ENCODE measurements around the gene TMEM143.
A peak's percentile ranks its signal among the peaks of the same experiment; 100 is the strongest.

The TMEM143 gene
- total RNA-seq: 4.1 to 10.1 (median 4.3) reads per million in 3 donors

- H3K36me3 ChIP-seq (ENCODE audit: control insufficient read depth, insufficient read depth, low read length): peaks cover 4% of the 10 kb centered on the region
- DNase-seq: peak; percentile 99
- peaks cover 12% of the 10 kb centered on the region for H3K4me1 ChIP-seq (ENCODE audit: control insufficient read depth, insufficient read depth, low read length, poor library complexity, severe bottlenecking)
- H3K4me3 ChIP-seq (ENCODE audit: insufficient read depth, low read depth, low read length, poor library complexity, severe bottlenecking): peak within 1 kb of the TSS; percentile 66
- no peaks in the 10 kb centered on the region for H3K9me3 ChIP-seq (ENCODE audit: control insufficient read depth, low read length)
- no peaks in the 10 kb centered on the region for H3K27me3 ChIP-seq (replicated peaks; ENCODE audit: control insufficient read depth, insufficient read depth, low read length, poor library complexity, severe bottlenecking)
- peak within 1 kb of the TSS; percentile 77 for H3K27ac ChIP-seq (ENCODE audit: insufficient read depth, low read length, poor library complexity, severe bottlenecking)
These were observed at the start of gene TMEM143, which contains the start of gene SYNGR4 for GRCh38 chr19:48363810-48364597. Gene TMEM143, minus strand, starts transcription at chr19:48363940. Its CDS starts 20 bp downstream, at chr19:48363920. Gene SYNGR4, plus strand, starts transcription at chr19:48364367. Its CDS starts 1,476 bp downstream, at chr19:48365843.

DNA sequence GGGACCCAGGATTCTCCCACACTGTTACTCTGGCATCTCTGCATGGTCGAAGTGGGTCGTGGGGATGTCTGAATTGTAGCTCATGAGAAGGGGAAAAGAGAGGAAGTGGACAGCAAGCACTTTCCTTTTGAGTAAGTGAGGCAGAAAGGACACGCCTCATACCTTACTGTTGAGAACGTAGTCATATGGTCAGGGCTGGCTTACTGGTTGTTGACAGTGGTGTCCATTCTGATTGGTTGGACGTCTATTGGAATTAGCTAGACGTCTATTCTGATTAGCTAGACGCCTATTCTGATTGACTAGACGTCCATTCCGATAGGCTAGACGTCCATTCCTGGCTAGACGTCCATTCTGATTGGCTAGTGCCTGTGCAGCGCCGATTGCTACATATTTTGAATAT is 42.1 kb upstream of the TMEM143 start:
- H3K27ac ChIP-seq (ENCODE audit: insufficient read depth, low read length, poor library complexity, severe bottlenecking): no peak overlapping the region
- H3K4me1 ChIP-seq (ENCODE audit: control insufficient read depth, insufficient read depth, low read length, poor library complexity, severe bottlenecking): no peaks in the 10 kb centered on the region
- H3K36me3 ChIP-seq (ENCODE audit: control insufficient read depth, insufficient read depth, low read length): no peaks in the 10 kb centered on the region
- DNase-seq: no peak
- no peak overlapping the region for H3K4me3 ChIP-seq (ENCODE audit: insufficient read depth, low read depth, low read length, poor library complexity, severe bottlenecking)
- no peaks in the 10 kb centered on the region for H3K9me3 ChIP-seq (ENCODE audit: control insufficient read depth, low read length)
- no peaks in the 10 kb centered on the region for H3K27me3 ChIP-seq (replicated peaks; ENCODE audit: control insufficient read depth, insufficient read depth, low read length, poor library complexity, severe bottlenecking)

GRCh38 chr19:48405010-48405659 is 41.4 kb upstream of the TMEM143 start:
- Histone ChIP-seq H3K9me3 (ENCODE audit: control insufficient read depth, low read length) (no peaks in the 10 kb centered on the region), H3K36me3 (ENCODE audit: control insufficient read depth, insufficient read depth, low read length) (no peaks in the 10 kb centered on the region), H3K4me3 (ENCODE audit: insufficient read depth, low read depth, low read length, poor library complexity, severe bottlenecking) (no peak overlapping the region), H3K27ac (ENCODE audit: insufficient read depth, low read length, poor library complexity, severe bottlenecking) (no peak overlapping the region), H3K4me1 (ENCODE audit: control insufficient read depth, insufficient read depth, low read length, poor library complexity, severe bottlenecking) (no peaks in the 10 kb centered on the region), H3K27me3 (replicated peaks; ENCODE audit: control insufficient read depth, insufficient read depth, low read length, poor library complexity, severe bottlenecking) (no peaks in the 10 kb centered on the region)
- DNase-seq: no peak

- no peak for DNase-seq
- H3K4me1 ChIP-seq (ENCODE audit: control insufficient read depth, insufficient read depth, low read length, poor library complexity, severe bottlenecking): no peaks in the 10 kb centered on the region
- no peaks in the 10 kb centered on the region for H3K9me3 ChIP-seq (ENCODE audit: control insufficient read depth, low read length)
- H3K27ac ChIP-seq (ENCODE audit: insufficient read depth, low read length, poor library complexity, severe bottlenecking): no peak overlapping the region
- H3K4me3 ChIP-seq (ENCODE audit: insufficient read depth, low read depth, low read length, poor library complexity, severe bottlenecking): no peak overlapping the region
- H3K27me3 ChIP-seq (replicated peaks; ENCODE audit: control insufficient read depth, insufficient read depth, low read length, poor library complexity, severe bottlenecking): no peaks in the 10 kb centered on the region
- H3K36me3 ChIP-seq (ENCODE audit: control insufficient read depth, insufficient read depth, low read length): no peaks in the 10 kb centered on the region
These were observed 39.9 kb upstream of the TMEM143 start for GRCh38 chr19:48403606-48404005.

- Histone ChIP-seq H3K9me3 (ENCODE audit: control insufficient read depth, low read length) (no peaks in the 10 kb centered on the region), H3K4me3 (ENCODE audit: insufficient read depth, low read depth, low read length, poor library complexity, severe bottlenecking) (no peak overlapping the region), H3K27ac (ENCODE audit: insufficient read depth, low read length, poor library complexity, severe bottlenecking) (no peak overlapping the region), H3K36me3 (ENCODE audit: control insufficient read depth, insufficient read depth, low read length) (no peaks in the 10 kb centered on the region), H3K27me3 (replicated peaks; ENCODE audit: control insufficient read depth, insufficient read depth, low read length, poor library complexity, severe bottlenecking) (peaks cover 3% of the 10 kb centered on the region), H3K4me1 (ENCODE audit: control insufficient read depth, insufficient read depth, low read length, poor library complexity, severe bottlenecking) (peaks cover 11% of the 10 kb centered on the region)
- no peak for DNase-seq
These were observed 37.5 kb upstream of the TMEM143 start for GRCh38 chr19:48401287-48401686.

DNA sequence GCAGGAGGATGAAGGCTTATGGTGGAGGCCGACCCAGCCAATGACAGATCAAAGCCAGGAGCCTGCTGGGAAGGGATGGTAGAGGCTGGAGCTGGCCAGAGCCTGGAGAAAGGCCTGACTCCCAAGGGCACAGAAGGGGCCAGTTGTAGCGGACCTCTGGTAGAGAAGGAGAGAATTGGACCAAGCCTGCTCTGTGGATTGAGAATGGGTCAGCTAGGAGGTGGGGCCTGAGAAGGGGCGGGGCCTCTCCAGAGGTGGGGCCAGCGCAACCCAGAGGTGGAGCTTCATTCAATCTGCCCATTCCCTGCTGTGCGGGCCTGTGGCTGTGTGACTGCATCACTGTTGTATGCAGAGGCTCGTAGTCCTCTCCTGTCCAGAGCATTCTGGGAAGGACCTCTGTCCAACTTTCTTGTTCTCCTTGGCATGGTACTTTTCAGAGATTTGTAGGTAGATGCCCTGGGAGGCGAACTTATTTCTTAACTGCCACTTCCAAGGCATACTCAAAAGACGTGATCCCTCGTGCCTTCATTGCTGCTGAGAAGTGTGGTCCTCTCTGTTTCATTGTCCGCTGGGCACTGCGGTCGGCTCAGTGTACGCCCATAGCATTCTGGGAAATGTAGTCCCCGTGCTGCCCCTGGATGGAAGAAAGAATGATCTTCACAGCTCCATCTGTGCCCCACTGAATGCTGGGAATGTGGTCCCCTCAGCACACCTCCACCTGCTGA is 36.4 kb upstream of the TMEM143 start:
- Histone ChIP-seq H3K36me3 (ENCODE audit: control insufficient read depth, insufficient read depth, low read length) (no peaks in the 10 kb centered on the region), H3K9me3 (ENCODE audit: control insufficient read depth, low read length) (no peaks in the 10 kb centered on the region), H3K27me3 (replicated peaks; ENCODE audit: control insufficient read depth, insufficient read depth, low read length, poor library complexity, severe bottlenecking) (peaks cover 14% of the 10 kb centered on the region), H3K4me3 (ENCODE audit: insufficient read depth, low read depth, low read length, poor library complexity, severe bottlenecking) (no peak overlapping the region), H3K4me1 (ENCODE audit: control insufficient read depth, insufficient read depth, low read length, poor library complexity, severe bottlenecking) (peaks cover 17% of the 10 kb centered on the region), H3K27ac (ENCODE audit: insufficient read depth, low read length, poor library complexity, severe bottlenecking) (no peak overlapping the region)
- DNase-seq: peak in 1 of 3 donors; percentile 18

GRCh38 chr19:48398375-48399235 is 34.9 kb upstream of the TMEM143 start:
- H3K4me1 ChIP-seq (ENCODE audit: control insufficient read depth, insufficient read depth, low read length, poor library complexity, severe bottlenecking): peaks cover 30% of the 10 kb centered on the region
- peak; percentile 71 to 74 (median 74) for DNase-seq
- H3K27me3 ChIP-seq (replicated peaks; ENCODE audit: control insufficient read depth, insufficient read depth, low read length, poor library complexity, severe bottlenecking): peaks cover 27% of the 10 kb centered on the region
- H3K27ac ChIP-seq (ENCODE audit: insufficient read depth, low read length, poor library complexity, severe bottlenecking): no peak overlapping the region
- peak overlapping the region; percentile 49 for H3K4me3 ChIP-seq (ENCODE audit: insufficient read depth, low read depth, low read length, poor library complexity, severe bottlenecking)
- no peaks in the 10 kb centered on the region for H3K9me3 ChIP-seq (ENCODE audit: control insufficient read depth, low read length)
- no peaks in the 10 kb centered on the region for H3K36me3 ChIP-seq (ENCODE audit: control insufficient read depth, insufficient read depth, low read length)

DNA sequence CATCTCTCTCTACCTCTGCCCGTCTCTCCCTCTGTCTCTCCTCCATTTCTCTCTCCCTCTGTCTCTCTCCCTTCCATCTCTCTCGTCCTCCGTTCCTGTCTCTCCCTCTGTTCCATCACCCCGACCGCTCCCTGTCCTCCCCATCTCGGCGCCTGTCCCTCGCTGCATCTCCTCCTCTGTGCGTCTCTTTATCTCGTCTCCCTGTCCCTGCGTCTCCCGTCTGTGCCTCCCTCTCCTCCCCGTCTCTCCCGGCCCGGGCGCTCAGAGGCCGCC is 34.3 kb upstream of the TMEM143 start:
- no peaks in the 10 kb centered on the region for H3K9me3 ChIP-seq (ENCODE audit: control insufficient read depth, low read length)
- no peak overlapping the region for H3K27ac ChIP-seq (ENCODE audit: insufficient read depth, low read length, poor library complexity, severe bottlenecking)
- peaks cover 29% of the 10 kb centered on the region for H3K27me3 ChIP-seq (replicated peaks; ENCODE audit: control insufficient read depth, insufficient read depth, low read length, poor library complexity, severe bottlenecking)
- no peak for DNase-seq
- peaks cover 34% of the 10 kb centered on the region for H3K4me1 ChIP-seq (ENCODE audit: control insufficient read depth, insufficient read depth, low read length, poor library complexity, severe bottlenecking)
- no peaks in the 10 kb centered on the region for H3K36me3 ChIP-seq (ENCODE audit: control insufficient read depth, insufficient read depth, low read length)
- peak overlapping the region; percentile 49 for H3K4me3 ChIP-seq (ENCODE audit: insufficient read depth, low read depth, low read length, poor library complexity, severe bottlenecking)

DNA sequence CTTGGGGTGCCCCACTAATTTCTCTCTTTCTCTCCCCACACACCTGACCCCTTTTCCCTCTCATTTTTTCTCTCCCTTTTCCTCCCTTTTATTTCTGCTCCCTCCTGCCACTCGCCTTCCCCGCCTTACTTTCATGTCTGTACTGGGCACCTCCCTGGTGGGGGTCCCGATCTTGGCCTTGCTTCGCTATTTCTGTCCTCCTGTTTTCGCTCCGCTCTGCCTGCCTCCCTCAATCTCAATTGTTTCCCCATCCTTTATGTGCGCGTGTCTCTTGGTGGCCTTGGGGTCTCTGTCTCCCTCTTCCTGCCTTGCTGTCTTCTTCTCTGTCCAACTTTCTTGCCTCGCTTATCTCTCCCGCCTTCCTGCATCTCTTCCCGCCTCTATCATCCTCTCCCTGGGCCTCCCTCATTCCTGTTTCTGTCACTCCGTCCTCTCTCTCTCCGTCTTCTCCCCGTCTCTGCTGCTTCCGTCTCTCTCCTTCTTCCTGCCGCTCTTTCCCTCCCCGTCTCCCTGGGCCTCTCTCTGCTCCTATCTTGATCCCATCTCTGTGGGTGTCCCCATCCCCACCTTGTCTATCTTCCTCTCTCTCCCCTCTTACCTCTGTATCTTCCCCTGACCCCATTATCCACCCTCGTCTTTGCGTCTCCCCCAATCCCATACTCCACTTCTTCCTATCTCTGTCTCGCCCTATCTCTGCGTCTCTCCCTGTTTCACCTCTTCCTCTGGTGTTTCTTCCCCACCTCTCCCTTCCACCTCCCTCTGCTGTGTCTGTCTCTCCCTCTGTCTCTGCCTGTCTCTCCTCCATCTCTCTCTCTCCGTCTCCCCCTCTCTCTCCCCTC is 33.7 kb upstream of the TMEM143 start:
- Histone ChIP-seq H3K27ac (ENCODE audit: insufficient read depth, low read length, poor library complexity, severe bottlenecking) (no peak overlapping the region), H3K9me3 (ENCODE audit: control insufficient read depth, low read length) (no peaks in the 10 kb centered on the region), H3K36me3 (ENCODE audit: control insufficient read depth, insufficient read depth, low read length) (no peaks in the 10 kb centered on the region), H3K4me3 (ENCODE audit: insufficient read depth, low read depth, low read length, poor library complexity, severe bottlenecking) (peak overlapping the region; percentile 49), H3K4me1 (ENCODE audit: control insufficient read depth, insufficient read depth, low read length, poor library complexity, severe bottlenecking) (peaks cover 34% of the 10 kb centered on the region), H3K27me3 (replicated peaks; ENCODE audit: control insufficient read depth, insufficient read depth, low read length, poor library complexity, severe bottlenecking) (peaks cover 29% of the 10 kb centered on the region)
- DNase-seq: no peak
